Stimulated activated CD4-positive, alpha-beta T cell treated with anti-CD3 and anti-CD28 coated beads, Interleukin-2, amount 100 ng/mL, for 24 hours (primary cell): Measurements from ENCODE around the gene EVX1.

Experiments
- DNase-seq, 2 donors: peaks; one replicate each; pipeline ENCODE4 v3.0.0-alpha.2; 2020

The EVX1 gene

DNA sequence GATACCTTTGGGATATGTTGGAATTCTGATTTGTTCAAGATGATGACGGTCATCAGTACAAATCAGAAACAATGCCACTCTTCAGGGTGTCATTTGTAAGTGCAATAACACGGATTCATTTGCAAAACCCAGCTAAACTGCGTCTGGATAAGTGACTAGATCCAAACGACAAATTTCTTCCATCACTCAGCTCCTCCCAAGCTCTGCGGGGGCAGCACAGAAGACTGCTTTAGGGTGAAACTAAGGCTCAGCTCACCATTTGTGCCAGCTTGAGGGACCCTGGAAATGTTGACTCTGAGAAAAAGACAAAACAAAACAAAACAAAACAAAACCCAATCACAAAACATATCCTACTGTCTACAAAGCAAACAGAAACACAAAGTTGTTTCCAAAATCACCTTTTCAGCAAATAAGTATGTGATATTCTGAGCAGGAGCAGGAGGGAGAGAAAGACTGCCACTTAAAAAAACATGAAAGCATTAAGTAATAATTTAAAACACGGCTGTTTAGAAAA, 8.0 kb downstream of the EVX1 start:
- no peak for DNase-seq

DNA sequence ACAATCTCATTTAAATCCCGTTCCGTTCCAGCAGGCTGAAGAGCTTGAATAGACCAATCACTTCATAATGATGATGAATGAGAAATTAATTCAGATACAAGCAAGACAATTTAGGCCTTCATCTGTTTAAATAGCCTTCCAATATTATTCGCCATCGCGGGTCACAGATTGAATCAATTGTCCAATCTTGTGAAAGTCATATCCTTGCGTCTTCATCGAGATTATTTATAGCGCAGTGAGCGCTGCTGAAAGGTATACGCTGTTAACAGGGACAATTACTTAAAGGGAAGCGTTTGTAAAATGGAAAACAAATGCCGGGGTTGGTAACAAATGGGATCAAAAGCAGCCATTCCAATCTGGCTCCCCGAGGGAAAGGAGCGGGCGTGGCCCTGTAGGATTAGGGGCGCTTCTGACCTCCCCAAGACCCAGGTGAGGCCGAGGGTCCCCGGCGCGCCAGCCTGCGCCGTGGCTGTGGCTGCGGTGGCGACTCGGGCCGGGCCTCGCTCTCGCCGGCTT, 8.6 kb downstream of the EVX1 start:
- DNase-seq: no peak

DNA sequence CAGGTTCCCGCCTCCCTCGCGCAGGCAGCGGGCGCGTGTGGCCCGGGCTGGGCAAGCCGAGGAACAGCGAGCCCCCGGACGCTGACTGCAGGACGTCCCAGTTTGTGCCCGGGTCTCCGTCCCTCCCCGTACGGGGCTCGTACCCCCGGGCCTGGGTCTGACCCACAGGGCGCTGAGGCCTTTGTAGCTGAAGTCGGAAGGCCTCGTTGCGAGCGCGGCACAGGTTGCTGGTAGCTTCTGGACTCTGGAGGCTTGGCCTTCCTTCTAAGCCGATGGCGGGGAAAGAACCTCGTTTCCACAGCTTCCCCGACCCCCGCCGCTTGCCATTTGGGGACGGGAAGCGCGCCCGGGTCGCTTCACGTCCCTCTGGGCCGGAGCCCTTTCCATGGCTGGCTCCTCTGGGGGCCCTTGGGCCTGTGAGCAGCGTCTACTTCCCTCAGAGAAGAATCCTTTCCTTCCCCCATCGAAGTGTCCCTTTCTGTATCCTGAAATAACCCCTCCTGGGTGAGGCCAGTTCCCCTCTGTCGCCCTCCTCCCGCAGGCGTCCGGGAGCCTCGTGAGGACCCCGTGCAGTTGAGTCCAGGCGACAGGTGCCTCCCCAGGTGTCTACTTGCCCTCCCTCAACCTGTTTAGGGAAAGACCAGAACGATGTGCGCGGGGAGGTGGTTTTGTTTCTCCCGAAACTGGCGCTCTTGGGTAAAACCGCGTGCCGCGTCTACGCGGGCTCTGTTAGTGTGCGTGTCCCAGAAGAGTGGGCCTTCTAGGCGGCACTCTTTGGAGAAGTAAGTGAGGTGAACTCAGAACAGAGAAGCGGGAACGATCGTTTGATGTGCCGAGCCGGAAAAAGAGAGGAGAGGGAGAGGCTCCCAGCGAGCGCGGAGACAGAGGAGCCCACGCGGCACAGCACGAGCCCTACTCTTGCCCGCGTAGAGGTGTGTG, 9.3 kb downstream of the EVX1 start:
- no peak for DNase-seq

DNA sequence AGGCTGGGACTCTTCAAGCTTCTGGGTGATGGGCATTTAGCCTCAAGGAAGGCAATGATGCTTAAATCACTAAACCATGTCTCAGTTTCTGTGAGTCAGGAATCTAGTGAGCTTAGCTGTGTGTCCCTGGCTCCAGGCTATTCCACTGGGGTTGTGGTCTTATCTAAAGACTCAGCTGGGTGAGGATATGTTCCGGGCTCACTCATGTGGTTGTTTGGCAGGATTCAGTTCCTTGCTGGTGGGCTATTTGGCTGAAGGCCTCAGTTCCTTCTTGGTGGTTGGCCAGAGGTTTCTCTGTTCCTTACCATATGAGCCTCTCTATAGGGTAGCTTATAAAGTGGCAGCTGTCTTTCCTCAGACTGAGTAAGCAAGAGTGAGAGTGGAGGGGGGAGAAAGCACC, 12.0 kb downstream of the EVX1 start:
- no peak for DNase-seq

DNA sequence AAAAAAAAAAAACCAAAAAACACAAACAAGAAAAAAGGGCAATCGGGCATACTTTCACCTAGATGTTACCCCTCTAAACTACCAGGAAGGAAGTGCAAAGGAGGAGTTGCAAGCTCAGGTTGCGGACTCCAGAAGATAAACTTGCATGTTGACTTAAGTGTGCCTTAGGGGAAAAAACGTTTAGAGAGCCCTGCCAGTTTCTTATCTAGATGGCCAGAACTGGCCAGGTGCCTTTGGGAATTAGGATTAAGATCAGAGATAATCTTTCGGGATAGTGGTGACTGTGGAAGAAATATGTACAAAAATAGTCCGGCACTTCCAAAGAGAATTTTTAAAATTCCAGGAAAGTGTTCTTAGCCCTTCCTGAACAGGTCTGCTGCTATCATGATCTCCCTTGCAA, 17.6 kb downstream of the EVX1 start:
- DNase-seq: no peak

DNA sequence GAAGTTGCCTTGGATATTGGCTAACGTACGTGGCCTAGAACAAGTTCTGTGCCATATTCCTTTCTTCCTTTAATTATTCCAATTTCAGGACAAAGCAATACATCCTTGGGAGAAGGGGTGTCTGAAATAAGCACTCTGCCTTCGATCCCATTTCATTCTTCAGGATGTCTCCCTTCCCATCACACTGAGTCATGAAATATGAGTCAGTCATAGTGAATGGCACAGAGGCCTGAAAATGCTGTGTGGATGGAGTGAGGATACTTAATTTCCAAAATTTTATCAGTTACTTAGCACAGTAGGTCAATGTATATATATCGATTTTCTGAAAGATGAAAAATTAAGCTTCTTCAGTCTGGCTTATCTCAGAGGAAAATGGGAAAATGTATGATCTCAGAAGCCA, 19.5 kb downstream of the EVX1 start:
- DNase-seq: no peak

DNA sequence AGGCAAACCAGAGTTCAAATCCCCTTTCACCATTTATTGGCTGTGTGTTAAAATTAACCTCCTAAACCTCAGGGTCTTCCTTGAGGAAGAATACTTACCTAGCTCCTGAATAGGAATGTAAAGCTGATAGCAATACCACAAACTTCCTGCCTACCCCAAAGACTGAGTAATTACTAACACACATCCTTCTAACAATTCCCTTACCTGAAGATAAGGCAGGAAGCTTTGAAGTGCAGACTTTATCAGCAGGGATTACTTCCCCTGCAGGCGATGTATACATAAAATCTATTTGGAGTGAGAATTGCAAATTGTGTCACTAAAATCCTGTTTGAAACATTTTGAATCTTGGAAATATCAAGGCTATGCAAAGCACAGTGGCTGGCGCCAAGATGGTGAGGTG, 21.2 kb downstream of the EVX1 start:
- DNase-seq: no peak

DNA sequence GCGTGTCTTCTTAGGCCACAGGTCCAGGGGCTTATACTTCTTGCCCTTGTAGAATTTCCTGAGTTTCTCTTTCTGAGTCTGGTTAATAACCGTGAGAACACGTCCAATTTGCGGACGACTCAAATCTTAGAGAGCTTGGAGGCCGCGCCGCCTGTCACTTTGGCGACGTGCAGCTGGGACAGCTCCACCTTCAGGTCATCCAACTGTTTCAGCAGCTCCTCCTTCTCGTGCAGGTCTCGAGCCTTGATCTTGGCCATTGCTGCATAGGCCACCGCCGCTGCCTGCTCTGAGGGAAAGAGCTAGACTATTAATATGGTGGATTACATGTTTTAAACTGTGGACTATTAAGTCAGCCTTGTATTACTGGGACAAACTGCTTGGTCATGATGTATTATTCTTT, 26.9 kb downstream of the EVX1 start:
- no peak for DNase-seq

DNA sequence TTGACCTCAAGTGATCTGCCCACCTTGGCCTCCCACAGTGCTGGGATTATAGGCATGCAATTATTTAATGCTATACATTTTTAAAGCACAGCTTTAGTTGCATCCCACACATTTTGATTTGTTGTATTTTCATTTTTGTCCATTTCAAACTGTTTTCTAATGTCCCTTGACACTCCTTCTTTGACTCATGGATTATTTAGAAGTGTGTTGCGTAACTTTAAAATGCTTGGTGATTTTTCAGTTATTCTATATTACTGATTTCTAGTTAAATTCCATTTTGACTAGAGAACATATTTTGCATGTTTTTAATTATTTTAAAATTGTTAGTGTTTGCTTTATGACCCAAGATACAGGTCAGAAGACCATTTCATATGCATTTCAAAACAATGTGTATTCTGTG, 28.8 kb downstream of the EVX1 start:
- DNase-seq: no peak

DNA sequence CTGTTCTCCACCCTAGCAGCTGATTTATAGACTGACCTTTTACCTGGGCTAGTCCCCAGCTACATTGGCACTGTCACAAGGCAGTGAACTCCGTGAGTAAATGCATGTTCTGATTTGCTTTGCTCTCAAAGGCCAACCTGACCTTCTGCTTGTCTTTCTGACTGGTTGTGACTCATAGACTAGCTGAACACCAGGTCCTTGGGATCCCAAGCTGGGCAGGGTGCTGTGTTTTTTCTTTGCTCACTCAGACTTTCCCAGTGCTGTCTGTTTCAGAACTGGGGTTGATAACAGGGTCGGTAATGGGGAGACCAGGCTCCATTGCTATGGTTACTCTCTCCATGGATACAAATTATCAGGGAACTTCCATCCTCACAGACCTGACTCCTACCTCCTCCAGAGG, 35.0 kb downstream of the EVX1 start:
- DNase-seq: no peak

DNA sequence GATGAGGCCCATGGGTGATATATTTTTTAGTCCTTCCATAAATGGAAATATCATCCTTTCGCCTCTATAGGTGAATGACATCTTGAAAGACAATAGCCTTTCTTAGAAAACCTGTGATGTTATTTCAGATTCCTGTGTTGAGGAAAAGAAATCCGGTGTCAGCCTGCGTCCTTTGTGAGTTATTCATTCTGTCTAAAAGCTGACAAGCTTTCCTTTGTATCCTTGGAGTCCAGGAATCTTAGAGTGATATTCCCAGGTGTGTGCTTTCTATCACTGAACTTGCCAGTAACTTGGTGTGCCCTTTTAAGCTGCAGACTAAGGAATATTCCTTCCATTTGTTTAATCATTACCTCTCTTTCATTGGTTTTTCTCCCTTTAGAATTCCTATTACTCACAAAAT, 41.0 kb downstream of the EVX1 start:
- no peak for DNase-seq

DNA sequence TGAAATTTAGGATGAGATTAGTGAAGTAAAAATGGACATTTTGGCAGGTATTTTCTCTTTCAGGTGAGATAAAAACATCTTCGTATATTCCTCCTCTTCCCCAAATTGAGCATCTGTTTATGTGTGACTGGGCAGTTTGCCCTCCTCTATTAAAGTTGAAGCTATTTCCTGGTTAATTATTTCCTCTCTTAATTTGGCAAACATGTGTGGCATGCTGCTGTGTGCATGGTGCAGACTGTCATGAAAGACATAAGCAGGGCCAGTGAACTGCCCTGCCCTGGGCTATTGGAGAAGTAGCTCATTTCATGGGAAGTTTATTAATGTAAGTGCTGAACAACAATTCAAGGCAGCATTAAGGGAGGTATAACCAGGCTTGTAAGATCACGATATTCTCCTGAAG, 52.6 kb downstream of the EVX1 start:
- no peak for DNase-seq

DNA sequence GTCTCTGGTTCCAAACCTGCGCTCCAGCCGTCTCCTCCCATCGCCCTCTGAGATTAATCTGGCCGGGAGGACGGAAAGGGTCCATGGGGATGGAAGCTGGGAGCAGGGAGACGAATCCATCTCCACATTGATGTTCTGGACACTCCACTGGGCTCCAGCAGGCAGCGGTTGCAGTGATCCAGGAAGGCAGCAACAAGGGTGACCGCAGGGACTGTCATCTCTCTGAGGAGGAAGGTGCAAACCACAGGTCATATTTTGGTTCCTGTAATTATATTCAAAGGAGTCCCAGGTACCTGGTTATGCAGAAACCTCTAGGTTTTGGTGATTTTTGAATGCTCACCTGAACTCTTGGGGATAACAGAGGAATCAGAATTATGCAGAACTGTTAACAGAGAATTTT, 54.8 kb downstream of the EVX1 start:
- no peak for DNase-seq
